Bone marrow (tissue), 2 donors: Measurements from ENCODE around the gene KCNK5.

Experiments used
- DNase-seq, 2 donors: peaks; one replicate each; lab custom pipeline; 2025; lab: John Stamatoyannopoulos, UW

The KCNK5 gene

DNA sequence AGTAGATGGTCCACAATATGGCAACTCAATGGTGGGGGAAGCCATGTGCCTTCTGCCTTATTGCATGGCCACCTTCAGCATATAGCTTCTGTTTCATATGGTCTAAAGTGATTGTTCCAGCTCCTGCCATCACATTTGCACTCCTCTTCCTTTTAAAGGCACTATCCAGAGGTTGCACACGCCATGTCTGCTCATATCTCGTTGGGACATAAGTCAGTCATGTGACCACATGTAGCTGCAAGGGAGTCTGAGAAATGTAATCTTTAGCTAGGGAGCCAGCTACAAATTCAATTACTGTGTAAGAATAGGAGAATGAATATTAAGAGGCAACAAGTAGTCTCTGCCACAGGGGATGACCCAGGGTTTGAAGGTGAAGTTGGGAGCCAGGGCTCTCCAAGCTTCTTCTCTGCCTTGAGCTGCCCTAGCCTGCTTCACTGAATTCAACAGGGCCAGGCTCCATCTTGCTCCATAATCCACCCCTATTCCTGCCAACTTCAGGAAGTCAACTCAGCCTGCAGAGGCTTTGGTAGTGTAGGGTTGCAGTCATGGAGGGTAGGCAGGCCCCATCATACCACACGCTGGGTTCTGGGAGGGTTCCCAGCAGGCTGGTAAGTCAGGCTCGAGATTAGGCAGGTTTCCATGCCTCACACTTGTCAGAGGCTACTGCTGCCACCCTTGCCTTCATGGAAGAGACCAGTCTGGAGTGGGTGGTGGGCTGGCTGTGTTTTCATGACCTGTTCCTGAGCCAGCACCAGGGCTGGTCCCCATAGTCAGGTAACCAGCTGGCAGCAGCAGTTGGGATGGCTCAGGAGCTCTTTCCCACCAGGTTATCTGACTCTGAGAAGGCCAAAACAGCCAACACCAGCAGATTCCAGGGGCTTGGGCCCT is 57.5 kb downstream of the KCNK5 start:
- no peak for DNase-seq

DNA sequence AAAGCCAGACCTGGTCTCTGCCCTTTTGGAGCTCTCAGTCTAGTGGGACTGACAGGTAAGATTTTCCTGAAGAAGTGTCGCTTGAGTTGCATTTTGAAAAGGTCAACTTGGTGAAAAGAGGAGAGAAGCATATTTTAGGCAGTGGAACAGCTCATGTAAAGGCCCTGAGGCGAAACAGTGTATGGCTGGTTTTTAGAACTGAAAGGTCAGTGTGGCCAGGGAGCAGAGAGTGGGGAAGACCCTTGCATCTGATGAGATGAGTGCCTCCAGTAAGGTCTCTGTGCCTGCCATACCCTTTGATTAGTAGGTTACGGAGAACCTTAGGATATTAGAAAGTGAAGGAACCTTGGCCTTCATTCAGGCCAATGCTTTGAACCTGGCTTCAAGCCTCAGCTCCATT is 58.4 kb downstream of the KCNK5 start:
- no peak for DNase-seq

DNA sequence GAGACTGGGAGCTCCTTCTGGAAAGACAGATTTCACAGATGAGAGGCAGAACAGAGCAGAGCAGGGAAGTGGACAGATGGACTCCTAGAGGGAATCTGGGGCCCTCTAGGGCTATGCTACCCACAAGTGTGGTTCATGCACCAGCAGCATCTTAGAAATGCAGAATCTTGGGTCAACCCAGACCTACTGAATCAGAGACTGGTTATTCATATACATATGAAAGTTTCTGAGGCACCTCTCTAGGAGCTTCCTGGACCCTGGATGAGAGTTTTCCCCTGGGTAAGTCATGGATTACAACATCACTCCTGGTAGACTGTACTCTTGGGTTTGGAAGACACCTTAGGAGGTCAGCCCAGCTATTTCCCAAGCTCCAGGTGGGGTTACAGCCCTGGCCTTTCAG is 58.9 kb downstream of the KCNK5 start:
- DNase-seq, result no peak

DNA sequence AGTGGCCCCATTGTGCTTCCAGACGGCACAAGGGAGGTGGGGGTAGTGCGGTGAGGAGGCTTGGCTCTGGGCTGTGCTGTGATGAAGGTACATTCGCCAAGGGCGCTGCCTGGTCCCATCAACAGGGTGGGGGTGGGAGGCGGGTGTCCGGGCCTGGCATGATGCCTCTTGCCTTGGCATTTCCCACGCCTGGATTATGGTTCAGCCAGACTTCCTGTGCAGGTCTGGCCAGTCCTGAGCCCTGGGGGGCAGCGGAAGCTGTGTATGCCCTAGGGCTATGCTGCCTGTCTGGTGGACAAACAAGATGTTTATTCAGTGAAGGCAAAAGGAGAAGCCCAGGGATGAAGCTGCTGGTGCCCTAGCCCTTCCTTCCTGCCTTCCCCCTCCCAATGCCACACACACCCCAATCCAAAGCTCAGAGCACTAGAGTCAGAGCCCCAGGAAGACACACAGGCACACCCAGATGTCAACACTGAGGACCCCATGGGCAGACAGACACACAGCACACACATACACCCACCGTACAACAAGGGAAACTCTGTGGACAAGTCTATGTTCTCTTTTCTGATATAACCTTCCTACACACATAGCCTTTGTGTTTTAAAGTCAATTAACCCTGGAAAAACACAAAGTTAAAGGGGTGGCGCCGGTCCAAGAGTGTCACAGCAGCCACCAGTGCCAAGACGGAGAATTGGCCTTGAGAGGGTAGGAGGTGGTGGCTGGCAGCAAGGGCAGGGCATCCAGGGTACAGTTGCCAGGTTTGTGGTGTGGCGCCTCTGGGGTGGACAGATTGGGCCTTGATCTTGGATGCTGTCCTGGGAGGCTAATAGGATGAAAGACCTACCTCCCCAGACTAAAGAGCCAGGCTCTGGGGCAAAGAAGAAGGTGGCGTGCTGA is 59.6 kb downstream of the KCNK5 start:
- DNase-seq, result no peak

DNA sequence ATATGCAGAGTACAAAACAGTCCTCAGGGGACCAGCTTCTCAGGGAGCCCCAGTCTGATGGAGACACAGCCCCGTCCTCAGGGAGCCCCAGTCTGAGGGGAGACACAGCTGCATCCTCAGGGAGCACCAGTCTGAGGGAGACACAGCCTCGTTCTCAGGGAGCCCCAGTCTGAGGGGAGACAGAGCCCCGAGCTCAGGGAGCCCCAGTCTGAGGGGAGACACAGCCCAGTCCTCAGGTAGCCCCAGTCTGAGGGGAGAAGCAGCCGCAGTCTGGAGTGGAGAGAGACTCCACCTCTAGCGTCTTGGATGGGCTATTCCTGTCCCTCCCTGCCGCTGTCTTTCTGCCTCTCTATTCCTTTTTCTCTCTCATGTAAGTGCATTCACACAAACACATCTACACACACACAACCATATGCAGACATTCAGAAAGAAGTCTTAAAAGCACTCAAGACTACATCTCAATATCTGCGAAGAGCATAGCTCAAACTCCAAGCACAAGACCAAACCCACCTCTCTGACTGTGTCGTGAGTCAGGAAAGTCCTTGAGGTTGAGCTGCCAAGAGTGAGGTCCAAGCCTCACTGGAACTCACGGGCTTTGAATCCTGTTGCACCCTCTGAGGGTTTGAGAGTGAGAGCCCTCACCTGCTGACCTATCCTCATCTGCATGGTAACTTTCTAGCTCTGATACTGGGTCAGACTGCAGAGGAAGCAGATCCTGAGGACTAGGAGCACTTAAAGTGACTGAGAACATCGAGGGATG is 61.2 kb downstream of the KCNK5 start:
- no peak for DNase-seq

DNA sequence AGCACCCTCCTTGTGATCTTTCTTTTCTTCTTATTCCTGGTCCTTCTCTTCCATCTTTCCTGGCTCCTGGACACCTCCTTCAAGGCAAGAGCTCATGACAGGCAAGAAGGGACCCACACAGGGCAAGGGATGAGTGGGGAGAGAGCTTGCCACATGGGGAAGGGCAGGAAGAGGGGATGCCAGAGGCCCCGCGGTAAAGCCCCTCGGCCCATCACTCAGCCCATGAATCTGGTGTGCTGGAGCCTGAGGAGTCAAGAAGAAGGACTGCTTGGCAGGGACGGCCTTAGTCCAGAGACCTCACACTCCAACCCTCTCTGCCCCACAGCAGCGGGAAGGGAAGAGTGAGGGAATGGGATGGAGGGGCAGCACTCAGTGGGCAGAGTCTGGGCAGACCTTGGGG is 62.0 kb downstream of the KCNK5 start:
- no peak for DNase-seq

DNA sequence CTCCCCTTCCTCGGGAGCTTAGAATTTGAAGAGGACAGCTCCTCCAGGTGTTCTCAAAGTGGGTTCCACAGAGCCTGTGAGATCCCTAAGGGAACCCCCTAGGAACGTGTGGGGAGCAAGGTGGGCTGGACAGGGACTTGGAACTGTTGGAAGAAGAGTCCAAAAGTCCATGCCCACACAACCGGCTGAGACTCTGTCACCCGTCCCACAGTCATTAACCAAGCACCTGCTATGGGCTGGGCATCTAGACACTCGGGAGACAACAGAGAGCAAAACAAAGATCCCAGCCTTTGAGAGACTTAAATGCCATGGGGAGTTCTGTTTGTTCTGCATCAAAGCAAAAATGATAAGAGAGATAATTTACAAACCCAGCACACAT is 62.4 kb downstream of the KCNK5 start:
- no peak for DNase-seq

DNA sequence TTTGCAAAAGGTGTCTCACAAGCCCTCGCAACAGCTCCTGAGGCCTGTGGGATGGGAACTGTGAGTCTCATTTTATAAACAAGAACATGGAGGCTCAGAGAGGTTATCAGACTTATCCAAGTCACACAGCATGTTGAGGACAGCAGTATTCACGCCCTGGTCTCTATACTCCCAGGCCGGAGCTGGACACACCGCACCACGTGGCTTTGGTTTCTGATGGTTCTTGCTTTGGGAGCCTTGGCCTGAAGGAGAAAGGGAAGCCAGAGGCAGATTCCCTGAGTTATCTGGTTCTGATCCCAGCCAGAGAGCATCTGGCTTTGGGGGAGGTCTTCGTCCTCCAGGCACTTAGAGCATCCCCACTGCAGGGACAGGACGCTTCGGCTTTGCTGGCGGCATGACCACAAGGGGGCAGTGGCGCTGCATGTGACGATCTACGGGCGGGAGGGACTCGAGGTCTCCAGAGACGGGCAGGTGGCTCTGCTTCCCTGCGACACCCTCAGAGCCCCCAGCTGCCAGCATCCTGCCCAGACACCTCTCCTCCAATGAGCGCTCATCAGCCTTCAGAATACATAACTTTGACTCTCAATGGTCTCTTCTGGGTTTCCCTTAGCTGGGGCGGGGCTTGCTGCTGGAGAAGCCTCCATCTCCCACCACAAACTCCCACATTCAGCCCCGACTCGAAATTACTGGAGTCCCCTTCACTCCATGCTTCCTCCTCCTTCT is 62.9 kb downstream of the KCNK5 start:
- peak; percentile 55 to 68 for DNase-seq

DNA sequence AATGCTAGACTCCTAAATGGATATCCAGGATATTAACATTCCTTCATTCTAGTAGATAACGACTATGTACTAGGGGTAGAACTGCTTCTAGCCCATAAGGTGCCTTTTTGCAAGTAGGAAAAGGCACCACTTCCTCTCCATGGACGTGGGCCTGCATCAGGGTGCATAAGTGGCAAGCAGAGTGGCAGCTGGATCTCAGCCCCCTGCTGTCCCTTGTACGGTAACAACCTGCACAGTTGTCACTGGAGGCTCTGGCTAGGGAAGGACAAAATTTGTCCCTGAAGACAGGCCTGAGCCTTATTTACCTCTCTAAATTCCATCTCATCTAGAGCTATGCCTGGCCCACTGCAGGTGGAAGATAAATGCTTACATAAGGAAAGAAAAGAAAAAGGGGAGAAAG is 71.8 kb downstream of the KCNK5 start:
- DNase-seq, result no peak

DNA sequence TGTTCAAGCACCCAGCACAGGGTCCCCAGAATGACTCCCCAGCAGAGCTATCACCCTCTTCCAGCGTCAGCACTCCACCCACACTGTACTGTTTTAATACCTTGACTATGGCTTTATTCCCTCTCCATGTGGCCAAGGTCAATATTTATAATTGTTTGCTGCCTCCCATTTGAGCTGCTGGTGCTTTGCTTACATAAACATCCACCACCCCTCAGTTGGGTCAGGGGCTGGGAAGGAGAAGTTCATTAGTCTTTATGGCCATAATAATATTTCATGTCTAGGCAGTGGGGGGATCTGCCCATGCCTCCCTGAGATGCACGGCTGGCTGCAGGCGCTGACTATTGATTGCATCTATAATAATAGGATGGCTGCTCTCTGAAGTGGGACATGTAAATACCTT is 72.5 kb downstream of the KCNK5 start:
- no peak for DNase-seq

DNA sequence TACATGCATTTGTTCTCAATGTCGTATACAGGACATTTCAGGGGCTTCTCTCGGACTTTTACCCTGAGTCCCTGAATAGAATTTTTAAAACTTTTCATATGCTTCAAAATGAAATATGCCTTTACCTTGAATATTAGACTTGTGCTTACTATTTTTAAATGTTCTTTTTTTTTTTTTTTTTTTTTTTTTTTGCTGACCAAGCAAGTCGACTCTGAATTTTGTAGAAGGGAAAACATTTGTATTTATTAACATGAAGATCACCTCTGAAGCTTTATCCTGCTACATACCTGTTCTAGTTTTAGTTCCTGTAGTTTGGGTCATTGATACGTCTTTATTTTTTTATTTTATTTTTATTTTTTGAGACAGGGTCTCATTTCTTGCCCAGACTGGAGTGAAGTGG is 74.6 kb downstream of the KCNK5 start:
- DNase-seq, result no peak

DNA sequence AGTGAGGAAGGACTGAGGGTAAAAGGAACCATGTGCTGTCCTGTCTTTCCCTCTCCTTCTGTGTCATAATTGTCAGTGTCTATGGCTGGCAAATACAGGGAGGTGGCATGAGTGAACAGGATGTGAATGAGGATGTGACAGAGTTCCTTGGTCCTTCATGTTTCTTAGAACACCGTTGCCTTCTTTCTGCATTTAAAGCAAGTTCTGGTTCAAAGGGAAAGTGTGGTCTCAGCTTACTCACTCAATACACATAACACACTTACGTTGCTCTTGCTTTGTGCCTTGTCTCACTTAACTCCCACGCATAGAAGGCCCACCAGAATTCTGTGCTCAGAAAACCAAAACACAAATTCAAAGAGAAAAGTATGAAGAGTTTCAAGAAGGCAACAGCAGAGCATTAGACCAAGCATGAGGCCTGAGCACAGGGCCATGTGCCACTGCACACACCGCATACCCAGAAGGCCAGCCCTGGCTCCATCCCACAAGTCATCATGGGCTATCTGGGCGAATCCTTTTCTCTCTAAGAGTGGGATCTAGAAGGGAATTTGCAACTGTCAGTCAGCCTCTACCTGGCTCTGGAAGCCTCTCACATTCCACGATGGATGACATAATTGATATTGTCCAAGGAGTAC is 75.4 kb downstream of the KCNK5 start:
- peak in 1 of 2 donors; percentile 93 for DNase-seq

DNA sequence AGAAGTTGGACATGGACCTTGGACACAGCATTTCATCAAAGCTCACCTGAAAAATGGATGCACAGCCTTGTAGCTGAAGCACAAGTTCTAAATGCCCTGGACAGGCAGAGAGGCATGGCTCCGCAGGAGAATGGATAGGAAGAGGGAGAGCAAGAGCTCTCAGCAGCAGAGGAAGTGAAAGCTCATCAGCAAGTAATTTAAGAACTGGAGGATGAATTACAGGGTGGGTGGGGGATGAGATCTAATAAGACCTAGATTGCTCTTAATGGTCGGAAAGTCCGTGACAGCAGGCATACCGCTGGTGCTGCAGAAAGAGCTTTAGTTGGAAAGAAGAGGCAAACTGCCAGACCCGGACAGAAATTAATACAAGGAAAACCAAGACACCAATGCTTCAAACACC is 77.0 kb downstream of the KCNK5 start:
- DNase-seq, result no peak

DNA sequence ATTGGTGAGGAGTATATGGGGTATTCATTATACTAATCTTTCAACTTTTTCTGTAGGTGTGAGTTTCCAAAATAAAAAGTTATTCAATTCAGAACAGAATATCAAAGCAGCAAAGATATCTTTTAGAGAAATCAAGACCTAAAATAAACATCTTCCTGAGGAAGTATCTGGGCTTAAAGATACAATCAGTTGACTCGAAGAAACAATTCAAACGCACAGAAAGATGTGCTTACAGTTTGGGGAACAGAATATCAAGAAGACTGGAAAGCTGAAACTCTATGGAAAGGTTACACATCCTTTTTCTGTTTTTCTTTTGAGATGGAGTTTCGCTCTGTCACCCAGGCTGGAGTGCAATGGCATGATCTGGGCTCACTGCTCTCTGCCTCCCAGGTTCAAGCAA is 78.1 kb downstream of the KCNK5 start:
- peak in 1 of 2 donors; percentile 43 for DNase-seq

DNA sequence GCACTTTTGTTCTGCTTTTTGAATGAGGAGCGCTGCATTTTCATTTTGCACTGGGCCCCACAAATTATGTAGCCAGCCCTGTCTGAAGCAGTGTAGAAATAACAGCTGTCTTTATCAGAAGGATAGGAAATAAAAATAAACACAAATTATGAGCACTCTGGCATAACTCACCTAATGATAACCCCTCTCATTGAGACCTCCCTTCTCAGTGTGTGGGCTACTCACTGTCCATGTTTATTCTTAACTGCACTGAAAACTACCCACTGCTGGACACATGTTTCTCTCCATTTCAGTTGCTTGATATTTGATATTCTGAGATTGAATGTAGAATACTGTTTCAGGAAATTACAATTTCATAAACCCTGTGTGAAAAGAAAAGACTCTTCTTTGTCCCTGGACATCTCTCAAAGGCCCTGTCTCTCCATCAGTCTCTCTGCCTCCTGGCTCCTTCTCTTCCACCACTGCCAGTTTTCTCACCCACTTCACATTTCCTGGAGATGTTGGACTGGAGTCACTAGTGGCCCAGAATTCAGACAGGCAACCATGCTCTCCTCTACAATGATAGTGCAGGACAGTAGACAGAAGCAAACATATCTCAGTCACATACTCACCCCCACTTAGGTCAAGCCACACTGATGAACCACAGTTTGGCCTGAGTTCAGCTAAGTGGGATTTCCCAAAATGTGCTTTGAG is 84.6 kb downstream of the KCNK5 start:
- DNase-seq, result no peak

DNA sequence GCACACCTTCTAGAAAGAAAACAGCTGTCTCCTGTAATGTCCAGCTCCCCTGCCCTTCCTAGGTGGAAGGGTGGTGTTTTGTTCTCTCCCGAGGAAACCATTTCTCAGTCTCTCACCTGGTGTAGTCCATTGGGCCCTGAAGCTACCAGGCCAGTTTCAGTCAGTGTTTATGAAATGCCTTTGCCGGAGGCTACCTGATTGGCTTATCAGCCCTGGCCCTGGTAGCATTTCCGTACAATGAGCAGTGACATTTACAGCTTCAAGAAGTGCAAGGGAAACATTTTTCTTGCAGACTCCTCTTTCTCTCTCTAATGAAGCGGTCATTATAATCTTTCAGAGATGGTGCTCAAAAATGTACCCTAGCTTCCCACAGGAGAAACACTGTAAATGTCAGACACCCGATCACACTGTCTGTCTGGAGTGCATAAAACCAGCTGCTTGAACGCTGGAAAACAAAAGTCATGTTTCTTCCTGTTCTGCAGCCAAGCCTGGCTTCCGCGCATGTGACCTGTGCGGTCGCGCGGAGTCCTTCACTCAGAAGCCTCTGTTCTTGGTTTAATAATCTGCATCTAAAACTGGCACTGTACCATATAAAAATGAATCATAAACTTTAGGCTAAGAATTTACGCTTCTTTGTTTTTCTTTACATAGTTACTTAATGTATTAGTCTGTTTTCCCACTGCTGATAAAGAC is 85.9 kb downstream of the KCNK5 start:
- DNase-seq, result peak in 1 of 2 donors; percentile 45

DNA sequence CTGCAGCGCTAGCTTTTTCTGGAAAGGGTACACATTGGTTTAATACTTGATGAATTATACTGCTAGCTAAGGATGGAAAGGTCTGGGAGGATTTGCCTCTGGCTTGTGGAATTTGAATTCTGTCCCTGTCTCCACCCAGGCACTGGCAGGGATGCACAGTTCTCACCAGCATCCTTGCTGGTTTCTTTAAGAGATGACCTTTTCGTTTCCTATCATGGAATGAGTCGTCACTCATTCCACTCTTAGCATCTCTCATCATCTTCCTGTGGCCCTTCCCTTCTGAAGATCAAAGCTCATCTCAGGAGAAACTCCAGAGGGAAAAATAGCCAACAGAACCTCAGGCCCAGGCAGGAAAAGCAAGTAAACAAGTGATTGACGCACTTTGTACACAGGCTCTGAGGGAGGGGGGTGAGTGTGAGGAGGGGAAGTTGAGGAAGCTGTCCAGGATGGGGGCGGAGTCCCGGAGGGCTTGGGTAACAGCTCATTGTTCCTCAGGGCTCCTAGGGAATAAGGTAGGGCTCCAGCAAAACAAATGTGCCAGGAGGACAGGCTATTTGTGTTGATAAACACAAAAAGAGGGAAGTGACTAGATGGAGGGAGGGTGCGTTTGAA is 88.6 kb downstream of the KCNK5 start:
- DNase-seq, result no peak
